ENCODE results near the gene KHDC3L.

Gene KHDC3L

GRCh38 chr6:73362358-73362757 is at the start of gene KHDC3L:
Gene KHDC3L (plus strand): TSS chr6:73362658. CDS start chr6:73362730, 72 bp downstream.
- no peak for DNase-seq

GRCh38 chr6:73314577-73315492 is 47.6 kb upstream of the KHDC3L start:
- DNase-seq, result no peak

- DNase-seq, result no peak
These were observed 39.1 kb upstream of the KHDC3L start for GRCh38 chr6:73323323-73323722.

- no peak for DNase-seq
These were observed 36.8 kb upstream of the KHDC3L start for GRCh38 chr6:73325656-73326055.

GRCh38 chr6:73328790-73329189 is 33.7 kb upstream of the KHDC3L start:
- DNase-seq, result no peak

GRCh38 chr6:73329201-73329600 is 33.3 kb upstream of the KHDC3L start:
- no peak for DNase-seq

- no peak for DNase-seq
These were observed 23.1 kb upstream of the KHDC3L start for GRCh38 chr6:73339340-73339739.

GRCh38 chr6:73340048-73340447 is 22.4 kb upstream of the KHDC3L start:
- DNase-seq, result no peak

- no peak for DNase-seq
These were observed 21.1 kb upstream of the KHDC3L start for GRCh38 chr6:73341335-73341734.

GRCh38 chr6:73342174-73342573 is 20.3 kb upstream of the KHDC3L start:
- DNase-seq, result no peak

GRCh38 chr6:73343164-73343563 is 19.3 kb upstream of the KHDC3L start:
- DNase-seq, result no peak

- DNase-seq, result no peak
These were observed 13.8 kb upstream of the KHDC3L start for GRCh38 chr6:73348550-73349204.

- DNase-seq, result no peak
These were observed 13.1 kb upstream of the KHDC3L start for GRCh38 chr6:73349311-73349710.

GRCh38 chr6:73353636-73354593 is 8.5 kb upstream of the KHDC3L start, which contains the start of gene DPPA5:
Gene DPPA5 (minus strand): TSS chr6:73354276. CDS start chr6:73354225, 51 bp downstream.
- no peak for DNase-seq

GRCh38 chr6:73362869-73363536 is 545 bp downstream of the KHDC3L start:
- no peak for DNase-seq

GRCh38 chr6:73363537-73363875 is 1.0 kb downstream of the KHDC3L start:
- DNase-seq, result no peak

GRCh38 chr6:73364121-73364520 is 1.7 kb downstream of the KHDC3L start:
- DNase-seq, result no peak

GRCh38 chr6:73364549-73364948 is 2.1 kb downstream of the KHDC3L start:
- DNase-seq, result no peak

- DNase-seq, result no peak
These were observed 5.4 kb downstream of the KHDC3L start for GRCh38 chr6:73367761-73368355.

GRCh38 chr6:73368675-73369074 is 6.2 kb downstream of the KHDC3L start:
- DNase-seq, result no peak

- no peak for DNase-seq
These were observed 6.7 kb downstream of the KHDC3L start for GRCh38 chr6:73369157-73369556.

GRCh38 chr6:73369563-73369962 is 7.1 kb downstream of the KHDC3L start, which contains the start of gene OOEP:
Gene OOEP (minus strand): TSS chr6:73369897. CDS start chr6:73369792, 105 bp downstream.
- no peak for DNase-seq
